ENCODE measurements around the gene FAM43B.

FAM43B gene

DNA sequence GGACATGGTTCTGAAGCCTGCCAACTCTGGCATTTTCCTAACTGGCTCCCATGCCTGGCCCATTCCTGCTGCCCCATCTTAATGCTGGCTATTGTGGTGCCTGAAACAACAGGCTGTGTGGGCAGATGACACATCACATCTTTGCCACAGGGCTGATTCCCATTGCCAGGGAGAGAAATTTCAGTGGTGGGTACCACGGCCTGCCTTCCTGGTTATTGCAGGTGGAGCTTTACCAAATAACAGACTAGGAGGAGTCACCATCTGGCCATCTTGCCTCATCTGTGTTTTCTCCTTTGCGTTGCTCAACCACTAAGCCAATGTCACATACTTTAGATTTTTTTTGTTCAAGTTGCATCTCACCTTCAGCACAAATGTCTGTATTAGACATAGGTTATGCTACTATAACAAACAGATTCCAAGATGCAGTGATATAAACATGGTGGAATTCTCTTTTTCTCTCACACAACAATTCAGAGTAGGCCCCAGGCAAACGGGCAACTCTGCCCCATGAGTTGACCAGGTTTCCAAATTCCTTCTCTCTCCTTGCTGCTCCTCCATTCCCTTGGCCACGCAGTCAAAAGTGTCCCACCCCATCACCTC, 50.6 kb downstream of the FAM43B start:
- Histone ChIP-seq H3K9me3 (ENCODE audit: insufficient read depth, low read depth, low read length) (no peaks in the 10 kb centered on the region), H3K4me1 (ENCODE audit: control insufficient read depth in 1 of 2, insufficient read depth in 2 of 2, low read length in 2 of 2) (no peaks in the 10 kb centered on the region), H3K4ac (ENCODE audit: low read depth, low read length) (no peak overlapping the region), H3K79me1 (ENCODE audit: low read length) (no peaks in the 10 kb centered on the region), H3K4me2 (ENCODE audit: low read length) (no peak overlapping the region), H2BK5ac (ENCODE audit: low read depth, low read length, poor library complexity) (no peak overlapping the region), H2AK5ac (ENCODE audit: low read length) (no peak overlapping the region), H4K12ac (ENCODE audit: low read depth, low read length) (no peak overlapping the region), H3K4me3 (ENCODE audit: low read depth, low read length) (no peak overlapping the region), H4K91ac (ENCODE audit: low read depth, low read length) (no peak overlapping the region), H3K27me3 (ENCODE audit: insufficient read depth, low read length) (no peaks in the 10 kb centered on the region), H3K9ac (ENCODE audit: low read length) (peak overlapping the region; percentile 38), H3K14ac (ENCODE audit: low read length) (no peak overlapping the region), H2BK12ac (ENCODE audit: low read length) (no peak overlapping the region), H2AFZ (ENCODE audit: insufficient read depth, low read length, poor library complexity) (no peak overlapping the region), H3K23ac (ENCODE audit: low read length) (no peak overlapping the region), H3K36me3 (ENCODE audit: control insufficient read depth in 1 of 2, insufficient read depth in 2 of 2, low read length in 2 of 2) (no peaks in the 10 kb centered on the region), H4K8ac (ENCODE audit: low read depth, low read length) (no peak overlapping the region), H3K79me2 (ENCODE audit: control insufficient read depth, insufficient read depth, low read length, poor library complexity) (no peaks in the 10 kb centered on the region), H3K27ac (ENCODE audit: low read depth, low read length) (no peak overlapping the region), H3K18ac (ENCODE audit: low read length) (no peak overlapping the region), H2BK120ac (ENCODE audit: insufficient read depth, low read length, poor library complexity) (no peak overlapping the region)
- no CpG with 5 or more reads among the region's 4 CpGs for WGBS (ENCODE audit: extremely low coverage, insufficient coverage, insufficient read length)
- DNase-seq: peak; percentile 78 to 94

DNA sequence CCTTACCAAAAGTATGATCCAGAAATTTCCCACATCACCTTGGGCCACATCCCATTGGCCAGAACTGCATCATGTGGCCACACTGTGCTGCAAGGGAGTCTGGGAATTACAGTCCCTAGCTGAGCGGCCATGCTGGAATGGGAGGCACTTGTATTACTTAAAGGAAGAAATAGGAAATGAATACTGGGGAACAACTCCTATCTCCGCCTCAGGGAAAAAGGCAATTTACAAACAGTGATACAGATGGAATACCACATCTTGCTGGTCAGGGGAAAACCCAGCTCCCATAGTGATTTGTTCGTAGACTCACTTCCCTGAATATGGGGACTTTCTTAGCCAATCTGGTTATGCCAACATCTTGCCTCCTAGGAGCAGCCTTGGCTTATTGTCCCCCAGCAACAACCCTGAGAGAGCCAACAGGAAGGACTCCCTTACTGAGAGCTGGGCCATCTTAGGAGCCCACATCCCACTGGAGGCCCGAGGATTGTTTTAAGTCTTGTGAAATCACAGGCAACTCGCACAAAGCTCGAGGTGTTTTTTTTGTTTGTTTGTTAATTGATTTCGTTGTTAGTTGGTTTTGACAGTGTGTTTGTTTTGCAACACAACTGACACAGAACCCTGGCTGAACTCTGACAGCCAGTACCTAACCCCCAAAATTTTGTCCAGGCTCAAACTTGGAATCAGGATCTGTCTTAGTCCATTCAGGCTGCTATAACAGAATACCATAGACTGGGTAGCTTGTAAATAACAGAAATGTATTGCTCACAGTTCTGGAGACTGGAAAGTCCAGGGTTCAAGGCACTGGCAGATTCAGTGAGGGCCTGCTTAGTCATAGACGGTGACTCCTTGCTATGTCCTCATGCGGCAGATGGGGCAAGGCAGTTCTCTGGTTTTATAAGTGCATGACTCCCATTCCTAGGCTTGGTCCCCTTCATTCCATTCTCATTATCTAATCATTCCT, 51.4 kb downstream of the FAM43B start:
- Histone ChIP-seq H4K8ac (ENCODE audit: low read depth, low read length) (no peak overlapping the region), H3K23ac (ENCODE audit: low read length) (no peak overlapping the region), H3K4me2 (ENCODE audit: low read length) (no peak overlapping the region), H3K27ac (ENCODE audit: low read depth, low read length) (no peak overlapping the region), H3K4ac (ENCODE audit: low read depth, low read length) (no peak overlapping the region), H2AFZ (ENCODE audit: insufficient read depth, low read length, poor library complexity) (no peak overlapping the region), H3K4me3 (ENCODE audit: low read depth, low read length) (no peak overlapping the region), H2BK120ac (ENCODE audit: insufficient read depth, low read length, poor library complexity) (no peak overlapping the region), H3K9ac (ENCODE audit: low read length) (no peak overlapping the region), H3K27me3 (ENCODE audit: insufficient read depth, low read length) (no peaks in the 10 kb centered on the region), H3K79me2 (ENCODE audit: control insufficient read depth, insufficient read depth, low read length, poor library complexity) (no peaks in the 10 kb centered on the region), H4K12ac (ENCODE audit: low read depth, low read length) (no peak overlapping the region), H3K4me1 (ENCODE audit: control insufficient read depth in 1 of 2, insufficient read depth in 2 of 2, low read length in 2 of 2) (no peaks in the 10 kb centered on the region), H3K36me3 (ENCODE audit: control insufficient read depth in 1 of 2, insufficient read depth in 2 of 2, low read length in 2 of 2) (no peaks in the 10 kb centered on the region), H3K14ac (ENCODE audit: low read length) (no peak overlapping the region), H2BK12ac (ENCODE audit: low read length) (no peak overlapping the region), H4K91ac (ENCODE audit: low read depth, low read length) (no peak overlapping the region), H3K18ac (ENCODE audit: low read length) (no peak overlapping the region), H3K79me1 (ENCODE audit: low read length) (no peaks in the 10 kb centered on the region), H2BK5ac (ENCODE audit: low read depth, low read length, poor library complexity) (no peak overlapping the region), H3K9me3 (ENCODE audit: insufficient read depth, low read depth, low read length) (no peaks in the 10 kb centered on the region), H2AK5ac (ENCODE audit: low read length) (no peak overlapping the region)
- peak; percentile 64 to 68 for DNase-seq
- no CpG with 5 or more reads among the region's 9 CpGs for WGBS (ENCODE audit: extremely low coverage, insufficient coverage, insufficient read length)

Measured in trophoblast cell (in vitro differentiated cells and primary cell).